ENCODE measurements around the gene LAMC3. TPM values are rescaled to one million over a fixed set of nuclear protein-coding genes. Genes with fewer than 3 reads are reported as not detected.

Gene LAMC3
- total RNA-seq, 4 donors from 2014 or later, result 0.82 to 6.6 (median 3.9) TPM

DNA sequence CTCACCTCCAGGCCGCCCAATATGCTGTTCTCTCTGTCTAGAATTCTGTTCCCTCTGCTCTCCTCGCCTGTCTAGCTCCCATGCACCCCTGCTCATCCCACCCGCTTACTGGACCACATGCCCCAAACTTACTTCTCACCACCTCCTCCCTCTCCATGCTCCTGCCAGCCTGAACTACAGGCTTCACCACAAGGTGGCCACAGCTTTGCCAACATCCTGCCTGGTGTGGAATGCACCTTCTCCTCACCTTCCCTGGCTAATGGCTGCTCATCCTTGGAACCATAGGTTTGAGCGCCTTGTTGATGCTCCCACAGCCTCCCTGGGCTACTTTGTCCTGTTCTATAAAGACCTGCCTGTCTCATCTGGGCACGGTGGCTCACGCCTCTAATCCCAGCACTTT is 9.6 kb downstream of the LAMC3 start:
- no peaks in the 10 kb centered on the region for H3K36me3 ChIP-seq
- no peak overlapping the region for H3K27ac ChIP-seq
- no peak for DNase-seq
- no peaks in the 10 kb centered on the region for H3K9me3 ChIP-seq
- H3K4me3 ChIP-seq, result no peak overlapping the region
- H3K27me3 ChIP-seq, result peaks cover 11% of the 10 kb centered on the region
- intact Hi-C loops (cut with DNase I; ENCODE audit: low total_unique reads), result no loop called here
- TF ChIP-seq POLR2A (IDR thresholded peaks at IDR 0.05), result no peak
- no peak for TF ChIP-seq POLR2AphosphoS5 (IDR thresholded peaks at IDR 0.05)
- TF ChIP-seq, protein P1, sequence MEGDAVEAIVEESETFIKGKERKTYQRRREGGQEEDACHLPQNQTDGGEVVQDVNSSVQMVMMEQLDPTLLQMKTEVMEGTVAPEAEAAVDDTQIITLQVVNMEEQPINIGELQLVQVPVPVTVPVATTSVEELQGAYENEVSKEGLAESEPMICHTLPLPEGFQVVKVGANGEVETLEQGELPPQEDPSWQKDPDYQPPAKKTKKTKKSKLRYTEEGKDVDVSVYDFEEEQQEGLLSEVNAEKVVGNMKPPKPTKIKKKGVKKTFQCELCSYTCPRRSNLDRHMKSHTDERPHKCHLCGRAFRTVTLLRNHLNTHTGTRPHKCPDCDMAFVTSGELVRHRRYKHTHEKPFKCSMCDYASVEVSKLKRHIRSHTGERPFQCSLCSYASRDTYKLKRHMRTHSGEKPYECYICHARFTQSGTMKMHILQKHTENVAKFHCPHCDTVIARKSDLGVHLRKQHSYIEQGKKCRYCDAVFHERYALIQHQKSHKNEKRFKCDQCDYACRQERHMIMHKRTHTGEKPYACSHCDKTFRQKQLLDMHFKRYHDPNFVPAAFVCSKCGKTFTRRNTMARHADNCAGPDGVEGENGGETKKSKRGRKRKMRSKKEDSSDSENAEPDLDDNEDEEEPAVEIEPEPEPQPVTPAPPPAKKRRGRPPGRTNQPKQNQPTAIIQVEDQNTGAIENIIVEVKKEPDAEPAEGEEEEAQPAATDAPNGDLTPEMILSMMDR (IDR thresholded peaks at IDR 0.05), result no peak
- TF ChIP-seq EP300 (IDR thresholded peaks at IDR 0.05; ENCODE audit: low read depth), result no peak
- in situ Hi-C loops (cut with MboI; ENCODE audit: low pct_ligation_motif_present in 1 of 4, low pct_unique_long_range_greater_than_20kb in 1 of 4, low sequenced_read_pairs in 3 of 4), result no loop called here
- 78 to 83% methylated on average over 4 to 6 of the region's 6 CpGs for WGBS, 2 donors (ENCODE audit: low coverage in 1 of 2)
- H3K4me1 ChIP-seq, result no peaks in the 10 kb centered on the region

GRCh38 chr9:131019388-131020239 is 10.6 kb downstream of the LAMC3 start:
- H3K27me3 ChIP-seq, result peaks cover 11% of the 10 kb centered on the region

DNA sequence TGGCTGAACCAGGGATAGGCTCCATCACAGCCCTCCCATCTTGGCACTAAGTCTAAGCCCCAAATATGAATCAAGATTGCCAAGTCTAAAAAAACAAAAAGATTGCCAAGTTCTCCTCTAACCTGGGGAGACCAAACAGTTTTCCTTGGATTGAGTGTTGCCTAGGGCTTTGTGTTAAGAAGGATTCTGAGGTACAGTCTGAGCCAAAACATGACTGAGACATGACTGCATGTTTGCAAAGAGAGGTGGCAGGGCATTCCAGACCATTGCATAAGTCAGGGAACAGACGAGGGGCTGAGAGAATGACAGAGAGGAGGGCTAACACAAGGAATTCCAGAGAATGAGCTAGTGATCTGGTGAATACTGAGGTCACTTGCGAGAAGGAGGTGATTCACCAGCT is 11.4 kb downstream of the LAMC3 start:
- no peaks in the 10 kb centered on the region for H3K9me3 ChIP-seq
- TF ChIP-seq EP300 (IDR thresholded peaks at IDR 0.05; ENCODE audit: low read depth) (no peak), POLR2AphosphoS5 (IDR thresholded peaks at IDR 0.05) (peak in 1 of 3 donors; percentile 33), POLR2A (IDR thresholded peaks at IDR 0.05) (no peak)
- no peak for DNase-seq
- WGBS, 2 donors (ENCODE audit: low coverage in 1 of 2), result 62 to 70% methylated on average over 2 of the region's 2 CpGs
- H3K27ac ChIP-seq, result peak overlapping the region; percentile 10 to 62 (median 56)
- intact Hi-C loops (cut with DNase I; ENCODE audit: low total_unique reads) (no loop called here), in situ Hi-C loops (cut with MboI; ENCODE audit: low pct_ligation_motif_present in 1 of 4, low pct_unique_long_range_greater_than_20kb in 1 of 4, low sequenced_read_pairs in 3 of 4) (no loop called here)
- peaks cover 11% of the 10 kb centered on the region for H3K27me3 ChIP-seq
- H3K4me1 ChIP-seq, result no peaks in the 10 kb centered on the region
- H3K36me3 ChIP-seq, result no peaks in the 10 kb centered on the region
- no peak overlapping the region for H3K4me3 ChIP-seq

More at GRCh38 chr9:131019388-131020239, 10.6 kb downstream of the LAMC3 start:
- Histone ChIP-seq H3K4me1 (no peaks in the 10 kb centered on the region), H3K4me3 (no peak overlapping the region), H3K27ac (peak overlapping the region; percentile 29 to 62 (median 56)), H3K36me3 (no peaks in the 10 kb centered on the region), H3K9me3 (no peaks in the 10 kb centered on the region)
- intact Hi-C loops (cut with DNase I; ENCODE audit: low total_unique reads) (no loop called here), in situ Hi-C loops (cut with MboI; ENCODE audit: low pct_ligation_motif_present in 1 of 4, low pct_unique_long_range_greater_than_20kb in 1 of 4, low sequenced_read_pairs in 3 of 4) (no loop called here)
- 51 to 100% methylated on average over 1 to 10 of the region's 15 CpGs for WGBS, 2 donors (ENCODE audit: low coverage in 1 of 2)
- TF ChIP-seq, protein P1 (IDR thresholded peaks at IDR 0.05), result no peak
- TF ChIP-seq POLR2AphosphoS5 (IDR thresholded peaks at IDR 0.05) (peak; percentile 36 to 79 (median 64)), POLR2A (IDR thresholded peaks at IDR 0.05) (no peak), EP300 (IDR thresholded peaks at IDR 0.05; ENCODE audit: low read depth) (no peak)
- no peak for DNase-seq

DNA sequence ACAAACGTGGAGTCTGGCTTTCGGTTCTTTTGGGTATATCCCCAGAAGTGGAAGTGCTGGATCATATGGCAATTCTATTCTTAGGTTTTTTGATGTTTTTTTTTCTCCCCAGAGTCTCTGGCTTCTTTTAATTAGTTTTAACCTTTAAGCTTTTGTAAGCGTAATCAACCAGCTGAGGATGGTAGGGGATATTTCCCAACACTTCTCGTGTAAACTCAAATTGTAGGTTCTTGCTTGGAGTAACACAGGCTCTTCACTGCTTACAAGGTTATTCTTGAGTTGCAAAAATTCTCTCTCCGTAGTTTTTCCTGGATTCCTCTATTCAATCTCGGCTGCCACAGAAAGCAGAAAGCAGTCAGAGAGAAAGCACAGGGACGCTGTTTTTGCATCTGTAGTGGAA is 11.9 kb downstream of the LAMC3 start:
- no peaks in the 10 kb centered on the region for H3K9me3 ChIP-seq
- DNase-seq, result no peak
- no peak overlapping the region for H3K4me3 ChIP-seq
- H3K4me1 ChIP-seq, result no peaks in the 10 kb centered on the region
- H3K27ac ChIP-seq, result peak overlapping the region in 2 of 4 donors; percentile 21 to 43
- TF ChIP-seq EP300 (IDR thresholded peaks at IDR 0.05; ENCODE audit: low read depth) (no peak), POLR2A (IDR thresholded peaks at IDR 0.05) (no peak), POLR2AphosphoS5 (IDR thresholded peaks at IDR 0.05) (no peak)
- TF ChIP-seq, protein P1 (IDR thresholded peaks at IDR 0.05), result no peak
- H3K36me3 ChIP-seq, result no peaks in the 10 kb centered on the region
- intact Hi-C loops (cut with DNase I; ENCODE audit: low total_unique reads) (no loop called here), in situ Hi-C loops (cut with MboI; ENCODE audit: low pct_ligation_motif_present in 1 of 4, low pct_unique_long_range_greater_than_20kb in 1 of 4, low sequenced_read_pairs in 3 of 4) (no loop called here)
- peaks cover 11% of the 10 kb centered on the region for H3K27me3 ChIP-seq
- 51 to 75% methylated on average over 7 of the region's 7 CpGs for WGBS, 2 donors (ENCODE audit: low coverage in 1 of 2)
